Natural killer cell (primary cell): ENCODE data around the gene STYK1. TPM values are rescaled to one million over a fixed set of nuclear protein-coding genes. Genes with fewer than 3 reads are reported as not detected.

Experiments used
- ATAC-seq, 3 donors: fragments of 150-1000 bp in 2 of 3; fragments of 200-7000 bp in 1 of 3; cut with Tn5 transposase; 1 replicate in 1 of 3; 2 replicates in 2 of 3; pipeline ENCODE4 v1.10.0; 2021; ENCODE audit warnings: mild to moderate bottlenecking in 2 of 3, moderate library complexity in 2 of 3
- DNase-seq, 2 donors: peaks; one replicate each; pipeline versions ENCODE4 v3.0.0 to v3.0.0-alpha.2; 2013 to 2021; ENCODE audit warnings: mixed read lengths in 1 of 2
- H3K27ac ChIP-seq: one replicate; pipeline ENCODE4 v1.5.1; 2013; ENCODE audit warnings: mild to moderate bottlenecking, low read length
- H3K27me3 ChIP-seq: one replicate; pipeline ENCODE4 v1.6.1; 2013; ENCODE audit warnings: low read length; ENCODE audit not compliant: control insufficient read depth, insufficient read depth
- H3K36me3 ChIP-seq: one replicate; pipeline ENCODE4 v1.6.1; 2013; ENCODE audit warnings: low read length; ENCODE audit not compliant: control insufficient read depth, insufficient read depth
- H3K4me1 ChIP-seq: one replicate; pipeline ENCODE4 v1.6.1; 2013; ENCODE audit warnings: low read length; ENCODE audit not compliant: control insufficient read depth, insufficient read depth
- H3K4me3 ChIP-seq: one replicate; pipeline ENCODE4 v1.5.1; 2013; ENCODE audit warnings: low read length
- H3K9me3 ChIP-seq: one replicate; pipeline ENCODE4 v1.6.1; 2013; ENCODE audit warnings: low read length; ENCODE audit not compliant: control insufficient read depth, insufficient read depth
- H3K27ac Mint-ChIP-seq, 2 donors: one replicate each; pipeline ENCODE4 v1.8.0; 2022; ENCODE audit warnings: mild to moderate bottlenecking in 2 of 2, mixed read lengths in 2 of 2, moderate library complexity in 1 of 2
- H3K27me3 Mint-ChIP-seq, 2 donors: one replicate each; pipeline ENCODE4 v1.8.0; 2022; ENCODE audit warnings: low read depth in 2 of 2, mixed read lengths in 2 of 2
- H3K36me3 Mint-ChIP-seq: one replicate; pipeline ENCODE4 v1.8.0; 2022; ENCODE audit warnings: mixed read lengths
- H3K4me1 Mint-ChIP-seq, 2 donors: one replicate each; pipeline ENCODE4 v1.8.0; 2022; ENCODE audit warnings: mixed read lengths in 2 of 2
- H3K4me3 Mint-ChIP-seq: one replicate; pipeline ENCODE4 v1.8.0; 2022; ENCODE audit warnings: mild to moderate bottlenecking, moderate library complexity, mixed read lengths
- H3K9me3 Mint-ChIP-seq, 2 donors: one replicate each; pipeline ENCODE4 v1.8.0; 2022; ENCODE audit warnings: mixed read lengths in 2 of 2
- CTCF ChIP-seq: fragments of 200-600 bp; IDR thresholded peaks from one replicate; pipeline ENCODE4 v1.8.0; 2022; ENCODE audit warnings: antibody characterized with exemption
- WGBS: methylation state at CpG from one replicate; pipeline ENCODE4 v1.1.7; 2013; ENCODE audit warnings: missing lambda C conversion rate; ENCODE audit not compliant: insufficient coverage; 5-methylcytosine and 5-hydroxymethylcytosine counted together
- intact Hi-C: fragments of 100-400 bp; cut with micrococcal nuclease; formaldehyde crosslinking; loops from one replicate; pipeline ENCODE4 v1.14.2; 2022
- total RNA-seq, 4 donors: library from RNA; stranded (reverse); fragments of 120-200 nt in 1 of 4; gene quantifications; one replicate each; pipeline versions ENCODE4 v1.2.3 to v1.2.4, GENCODE V29; 2013 to 2022

Gene STYK1
- total RNA-seq, 3 donors from 2014 or later (not counting 1 experiment from before 2014, with no cell fraction given), result 2.0 to 2.6 (median 2.4) TPM

GRCh38 chr12:10614056-10614370 lies 59.8 kb downstream of the STYK1 start:
- Histone ChIP-seq H3K9me3 (no peaks in the 10 kb centered on the region), H3K4me1 (peaks cover 8% of the 10 kb centered on the region), H3K27me3 (no peaks in the 10 kb centered on the region), H3K27ac (peak overlapping the region; percentile 94), H3K36me3 (peaks cover 14% of the 10 kb centered on the region), H3K4me3 (peak overlapping the region; percentile 96)
- intact Hi-C loops, result loop anchor here (10.0 kb wide), 1 partner anchor 561 kb away; the partner anchor contains the start of gene SMIM10L1
- H3K4me1 Mint-ChIP-seq, result peaks cover 22 to 24% of the 10 kb centered on the region in 2 donors
- no peak for ATAC-seq
- peaks cover 7% of the 10 kb centered on the region for H3K36me3 Mint-ChIP-seq
- peak overlapping the region; percentile 100 for H3K27ac Mint-ChIP-seq
- no peak for DNase-seq
- peak overlapping the region; percentile 100 for H3K4me3 Mint-ChIP-seq
- TF ChIP-seq CTCF, result no peak
- WGBS, result 85% methylated on average over 2 of the region's 4 CpGs
- no peaks in the 10 kb centered on the region for H3K9me3 Mint-ChIP-seq
- peaks cover 6% of the 10 kb centered on the region in 2 donors for H3K27me3 Mint-ChIP-seq

- no peaks in the 10 kb centered on the region for H3K27me3 ChIP-seq
- peak within 1 kb of the TSS; percentile 100 for H3K4me3 Mint-ChIP-seq
- ATAC-seq (peak; percentile 94 to 97 (median 96)), DNase-seq (peak; percentile 99)
- H3K4me1 ChIP-seq, result peaks cover 8% of the 10 kb centered on the region
- no peak for TF ChIP-seq CTCF
- WGBS, result under 1% methylated on average over 41 of the region's 45 CpGs
- H3K27me3 Mint-ChIP-seq, result peaks cover 5 to 6% of the 10 kb centered on the region in 2 donors
- peaks cover 22 to 24% of the 10 kb centered on the region in 2 donors for H3K4me1 Mint-ChIP-seq
- peak within 1 kb of the TSS; percentile 96 for H3K4me3 ChIP-seq
- peak within 1 kb of the TSS; percentile 100 for H3K27ac Mint-ChIP-seq
- H3K9me3 ChIP-seq, result no peaks in the 10 kb centered on the region
- H3K9me3 Mint-ChIP-seq, result no peaks in the 10 kb centered on the region
- intact Hi-C loops, result loop anchor here (10.0 kb wide), 1 partner anchor 561 kb away; the partner anchor contains the start of gene SMIM10L1
- peak within 1 kb of the TSS; percentile 94 for H3K27ac ChIP-seq
- peaks cover 19% of the 10 kb centered on the region for H3K36me3 ChIP-seq
- H3K36me3 Mint-ChIP-seq, result peaks cover 7% of the 10 kb centered on the region
Observed at GRCh38 chr12:10613349-10614055, 60.4 kb downstream of the STYK1 start, which contains the start of gene MAGOHB. TSS of gene MAGOHB (minus strand) at chr12:10613609. CDS start at chr12:10613532, 77 bp downstream.

GRCh38 chr12:10612984-10613348 lies 60.9 kb downstream of the STYK1 start:
- no peak for TF ChIP-seq CTCF
- Histone ChIP-seq H3K4me1 (peaks cover 8% of the 10 kb centered on the region), H3K9me3 (no peaks in the 10 kb centered on the region), H3K4me3 (peak overlapping the region; percentile 96), H3K36me3 (peaks cover 23% of the 10 kb centered on the region), H3K27ac (peak overlapping the region; percentile 94), H3K27me3 (no peaks in the 10 kb centered on the region)
- 0% methylated on average over 6 of the region's 6 CpGs for WGBS
- Mint-ChIP-seq H3K27me3 (peaks cover 0 to 4% of the 10 kb centered on the region in 2 donors), H3K4me3 (peak overlapping the region; percentile 100), H3K4me1 (peaks cover 22 to 24% of the 10 kb centered on the region in 2 donors), H3K36me3 (peaks cover 7% of the 10 kb centered on the region), H3K27ac (peak overlapping the region; percentile 100), H3K9me3 (no peaks in the 10 kb centered on the region)
- intact Hi-C loops, result loop anchor here (10.0 kb wide), 1 partner anchor 562 kb away; the partner anchor contains the start of gene SMIM10L1
- ATAC-seq (peak; percentile 3 to 8 (median 8)), DNase-seq (no peak)
